PC-9 (cell line): ENCODE data around the gene MIA. TPM values are rescaled to one million over a fixed set of nuclear protein-coding genes. Genes with fewer than 3 reads are reported as not detected.

Experiments
- BruUV-seq: library from RNA; stranded (reverse); fragments of 400-500 nt; replicated peaks from 2 replicates; lab custom pipeline; 2021; lab: Mats Ljungman, UMichigan
- CTCF ChIA-PET: fragments of 300-600 bp; sonication (Branson Sonifier 250); formaldehyde crosslinking; loops from one replicate; lab custom pipeline; 2022; ENCODE audit warnings: antibody characterized with exemption; lab: Charles Lee
- POLR2A ChIA-PET: fragments of 300-600 bp; sonication (Branson Sonifier 250); formaldehyde crosslinking; loops from one replicate; lab custom pipeline; 2022; ENCODE audit warnings: antibody characterized with exemption; ENCODE audit not compliant: unreplicated experiment; lab: Charles Lee
- DNase-seq, 2 experiments: peaks; one replicate each; pipeline versions ENCODE4 v3.0.0 to v3.0.0-alpha.2; 2015 to 2022; ENCODE audit warnings: mixed read lengths in 1 of 2
- H2AFZ ChIP-seq: fragments of 200-600 bp; sonication (generic); 2 replicates; pipeline ENCODE4 v1.8.1; 2017; ENCODE audit warnings: antibody characterized with exemption
- H3F3A ChIP-seq: fragments of 200-600 bp; sonication (generic); 2 replicates; pipeline ENCODE4 v1.8.1; 2017; ENCODE audit warnings: antibody characterized with exemption, mild to moderate bottlenecking, low read depth; ENCODE audit not compliant: insufficient read depth
- H3K27ac ChIP-seq: fragments of 200-600 bp; sonication (generic); 2 replicates; pipeline ENCODE4 v1.6.1; 2016; ENCODE audit warnings: mixed run types
- H3K27me3 ChIP-seq: fragments of 200-600 bp; sonication (generic); 2 replicates; pipeline ENCODE4 v1.6.1; 2016; ENCODE audit warnings: low read depth, mixed run types; ENCODE audit not compliant: insufficient read depth
- H3K36me3 ChIP-seq: fragments of 200-600 bp; sonication (generic); 2 replicates; pipeline ENCODE4 v1.6.1; 2016; ENCODE audit warnings: low read depth, mixed run types
- H3K4me1 ChIP-seq: fragments of 200-600 bp; sonication (generic); replicated peaks from 2 replicates; pipeline ENCODE4 v1.6.1; 2016; ENCODE audit warnings: mixed run types; ENCODE audit not compliant: insufficient read depth
- H3K4me2 ChIP-seq: fragments of 200-600 bp; sonication (generic); 2 replicates; pipeline ENCODE4 v1.6.1; 2017; ENCODE audit warnings: mixed run types
- H3K4me3 ChIP-seq: fragments of 200-600 bp; sonication (generic); 2 replicates; pipeline ENCODE4 v1.6.1; 2016; ENCODE audit warnings: mixed run types
- H3K79me2 ChIP-seq: fragments of 200-600 bp; sonication (generic); 2 replicates; pipeline ENCODE4 v1.6.1; 2017; ENCODE audit warnings: low read depth, mixed run types
- H3K9me2 ChIP-seq: fragments of 200-600 bp; sonication (generic); 2 replicates; pipeline ENCODE4 v1.8.1; 2017; ENCODE audit warnings: mild to moderate bottlenecking; ENCODE audit not compliant: insufficient read depth
- H3K9me3 ChIP-seq: fragments of 200-600 bp; sonication (generic); 2 replicates; pipeline ENCODE4 v1.8.1; 2016; ENCODE audit warnings: low read depth; ENCODE audit not compliant: insufficient read depth
- H4K20me1 ChIP-seq: fragments of 200-600 bp; sonication (generic); 2 replicates; pipeline ENCODE4 v1.8.1; 2017; ENCODE audit not compliant: insufficient read depth
- EZH2 ChIP-seq: fragments of 200-600 bp; sonication (generic); IDR thresholded peaks from 2 replicates; pipeline ENCODE4 v1.8.0; 2017; ENCODE audit warnings: antibody characterized with exemption, low read depth
- intact Hi-C: fragments of 100-400 bp; cut with micrococcal nuclease; formaldehyde crosslinking; loops from one replicate; pipeline ENCODE4 v1.10.0; 2022; ENCODE audit not compliant: unreplicated experiment
- total RNA-seq: library from RNA; stranded (reverse); gene quantifications from 2 replicates; pipeline ENCODE4 v1.2.3, GENCODE V29; 2021
- TF ChIP-seq, protein P1 (sequence below): fragments of 200-600 bp; sonication (generic); conservative IDR thresholded peaks from 2 replicates; pipeline ENCODE4 v1.6.1; 2017; ENCODE audit warnings: mixed run types, antibody characterized with exemption, mild to moderate bottlenecking, moderate library complexity

Gene MIA
- total RNA-seq, 1 experiment from 2014 or later: 2.7 TPM

GRCh38 chr19:40800339-40800996 lies 25.1 kb downstream of the MIA start:
- H3K9me2 ChIP-seq: no peaks in the 10 kb centered on the region
- H3K4me2 ChIP-seq: peak overlapping the region; percentile 98
- intact Hi-C loops: no loop called here
- peaks cover 44% of the 10 kb centered on the region for H4K20me1 ChIP-seq
- peak overlapping the region; percentile 95 for H3K4me3 ChIP-seq
- peaks cover 5% of the 10 kb centered on the region; the same call in 1 of the 2 replicates for H3F3A ChIP-seq
- no peak overlapping the region for H3K27ac ChIP-seq
- no peak for DNase-seq
- no peak for TF ChIP-seq EZH2
- TF ChIP-seq, protein P1, sequence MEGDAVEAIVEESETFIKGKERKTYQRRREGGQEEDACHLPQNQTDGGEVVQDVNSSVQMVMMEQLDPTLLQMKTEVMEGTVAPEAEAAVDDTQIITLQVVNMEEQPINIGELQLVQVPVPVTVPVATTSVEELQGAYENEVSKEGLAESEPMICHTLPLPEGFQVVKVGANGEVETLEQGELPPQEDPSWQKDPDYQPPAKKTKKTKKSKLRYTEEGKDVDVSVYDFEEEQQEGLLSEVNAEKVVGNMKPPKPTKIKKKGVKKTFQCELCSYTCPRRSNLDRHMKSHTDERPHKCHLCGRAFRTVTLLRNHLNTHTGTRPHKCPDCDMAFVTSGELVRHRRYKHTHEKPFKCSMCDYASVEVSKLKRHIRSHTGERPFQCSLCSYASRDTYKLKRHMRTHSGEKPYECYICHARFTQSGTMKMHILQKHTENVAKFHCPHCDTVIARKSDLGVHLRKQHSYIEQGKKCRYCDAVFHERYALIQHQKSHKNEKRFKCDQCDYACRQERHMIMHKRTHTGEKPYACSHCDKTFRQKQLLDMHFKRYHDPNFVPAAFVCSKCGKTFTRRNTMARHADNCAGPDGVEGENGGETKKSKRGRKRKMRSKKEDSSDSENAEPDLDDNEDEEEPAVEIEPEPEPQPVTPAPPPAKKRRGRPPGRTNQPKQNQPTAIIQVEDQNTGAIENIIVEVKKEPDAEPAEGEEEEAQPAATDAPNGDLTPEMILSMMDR: no peak
- H3K4me1 ChIP-seq: peaks cover 32% of the 10 kb centered on the region
- no peaks in the 10 kb centered on the region for H3K27me3 ChIP-seq
- H3K36me3 ChIP-seq: peaks cover 7% of the 10 kb centered on the region
- CTCF ChIA-PET: interaction anchor here (0.7 kb wide), 1 partner anchor 67 kb away, joined by 6 read pairs; no protein-coding TSS in a partner anchor
- POLR2A ChIA-PET: no interaction called here
- BruUV-seq: no TSS peak
- H2AFZ ChIP-seq: no peak overlapping the region
- H3K9me3 ChIP-seq: no peaks in the 10 kb centered on the region
- H3K79me2 ChIP-seq: peaks cover 51% of the 10 kb centered on the region

- no peak for TF ChIP-seq EZH2
- TF ChIP-seq, protein P1: no peak
- CTCF ChIA-PET: interaction anchor here (0.6 kb wide), 1 partner anchor 19 kb away, joined by 4 read pairs; no protein-coding TSS in a partner anchor
- H3K4me3 ChIP-seq: no peak overlapping the region
- H3K27me3 ChIP-seq: no peaks in the 10 kb centered on the region
- POLR2A ChIA-PET: no interaction called here
- H3K27ac ChIP-seq: no peak overlapping the region
- peaks cover 5% of the 10 kb centered on the region; the same call in 1 of the 2 replicates for H3F3A ChIP-seq
- H3K9me2 ChIP-seq: no peaks in the 10 kb centered on the region
- H4K20me1 ChIP-seq: peaks cover 44% of the 10 kb centered on the region
- BruUV-seq: no TSS peak
- no peaks in the 10 kb centered on the region for H3K9me3 ChIP-seq
- DNase-seq: no peak
- H3K4me1 ChIP-seq: peaks cover 32% of the 10 kb centered on the region
- H2AFZ ChIP-seq: no peak overlapping the region
- peaks cover 51% of the 10 kb centered on the region for H3K79me2 ChIP-seq
- H3K36me3 ChIP-seq: peaks cover 7% of the 10 kb centered on the region
- no peak overlapping the region for H3K4me2 ChIP-seq
- intact Hi-C loops: no loop called here
Observed at GRCh38 chr19:40800997-40801377, 25.7 kb downstream of the MIA start.

DNA sequence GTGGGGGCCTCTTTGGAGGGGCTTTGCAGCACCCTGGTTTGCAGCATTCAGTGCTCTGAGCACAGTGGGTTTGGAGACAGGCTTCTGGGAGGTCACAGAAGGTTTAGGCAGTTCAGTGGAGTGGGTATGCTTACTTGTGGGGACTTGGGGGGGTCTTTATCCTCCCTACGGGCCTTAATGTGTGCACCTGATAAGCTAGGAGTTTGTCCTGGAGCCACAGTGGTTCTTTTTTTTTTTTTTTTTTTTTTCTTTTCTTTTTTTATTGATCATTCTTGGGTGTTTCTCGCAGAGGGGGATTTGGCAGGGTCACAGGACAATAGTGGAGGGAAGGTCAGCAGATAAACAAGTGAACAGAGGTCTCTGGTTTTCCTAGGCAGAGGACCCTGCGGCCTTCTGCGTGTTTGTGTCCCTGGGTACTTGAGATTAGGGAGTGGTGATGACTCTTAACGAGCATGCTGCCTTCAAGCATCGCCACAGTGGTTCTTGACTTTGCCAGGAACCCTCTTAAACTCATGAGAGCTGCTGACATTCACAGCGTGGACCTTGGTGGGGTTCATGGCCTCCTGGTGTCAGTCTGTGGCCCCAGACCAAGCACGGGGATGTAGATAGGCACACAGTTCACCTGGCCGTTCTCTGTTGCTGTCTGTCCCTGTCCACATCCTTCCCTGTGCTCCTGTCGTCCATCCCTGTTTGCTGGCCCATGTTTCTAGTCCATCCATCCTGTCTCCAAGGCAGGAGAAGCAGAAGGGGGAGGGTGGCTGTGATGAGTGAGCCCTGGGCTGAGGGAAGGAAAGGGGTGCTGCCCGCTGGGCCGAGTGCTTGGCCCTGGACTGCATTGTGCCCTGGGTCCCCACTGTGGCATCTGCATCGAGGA lies 26.3 kb downstream of the MIA start:
- Histone ChIP-seq H3K4me2 (peak overlapping the region; percentile 6; the same call in 1 of the 2 replicates), H2AFZ (no peak overlapping the region), H3K79me2 (peaks cover 51% of the 10 kb centered on the region), H3K9me3 (no peaks in the 10 kb centered on the region), H3K36me3 (peaks cover 7% of the 10 kb centered on the region), H3K27me3 (no peaks in the 10 kb centered on the region), H4K20me1 (peaks cover 44% of the 10 kb centered on the region), H3F3A (peaks cover 5% of the 10 kb centered on the region; the same call in 1 of the 2 replicates), H3K9me2 (no peaks in the 10 kb centered on the region), H3K27ac (no peak overlapping the region), H3K4me1 (peaks cover 32% of the 10 kb centered on the region), H3K4me3 (no peak overlapping the region)
- CTCF ChIA-PET: interaction anchor here (0.6 kb wide), 1 partner anchor 18 kb away, joined by 4 read pairs; no protein-coding TSS in a partner anchor
- POLR2A ChIA-PET: interaction anchor here (0.7 kb wide), 1 partner anchor 51 kb away, joined by 6 read pairs; the partner anchor contains the start of gene SNRPA
- TSS peak; percentile 29 for BruUV-seq
- no peak for DNase-seq
- intact Hi-C loops: no loop called here
- no peak for TF ChIP-seq EZH2
- TF ChIP-seq, protein P1: no peak
